Cardiac muscle cell (in vitro differentiated cells and primary cell): Measurements from ENCODE around the gene RASSF4. TPM values are rescaled to one million over a fixed set of nuclear protein-coding genes. Genes with fewer than 3 reads are reported as not detected.

ENCODE experiments used
- DNase-seq, 2 donors: peaks; one replicate each; pipeline versions ENCODE4 v3.0.0 to v3.0.0-alpha.2; 2010 to 2017; ENCODE audit warnings: low read depth in 1 of 2, low spot score in 1 of 2
- H3K27ac ChIP-seq: fragments of 200-600 bp; sonication (generic); 2 replicates; pipeline ENCODE4 v1.5.1; 2016
- H3K27me3 ChIP-seq: fragments of 200-600 bp; sonication (generic); 2 replicates; pipeline ENCODE4 v1.6.0; 2016; ENCODE audit warnings: control low read depth
- H3K36me3 ChIP-seq: fragments of 200-600 bp; sonication (generic); 2 replicates; pipeline ENCODE4 v1.5.1; 2016; ENCODE audit warnings: control low read depth
- H3K4me1 ChIP-seq: fragments of 200-600 bp; sonication (generic); 2 replicates; pipeline ENCODE4 v1.8.1; 2017; ENCODE audit warnings: low read depth, mild to moderate bottlenecking, mixed run types
- H3K4me3 ChIP-seq: fragments of 200-600 bp; sonication (generic); 2 replicates; pipeline ENCODE4 v1.5.1; 2016; ENCODE audit warnings: mild to moderate bottlenecking
- H3K9me3 ChIP-seq: fragments of 200-600 bp; sonication (generic); 2 replicates; pipeline ENCODE4 v1.5.1; 2017; ENCODE audit warnings: low read depth, mild to moderate bottlenecking, control low read depth
- CTCF ChIP-seq: IDR thresholded peaks from 2 replicates; pipeline ENCODE4 v1.5.1; 2012; ENCODE audit warnings: low read depth, mild to moderate bottlenecking, low read length
- polyA plus RNA-seq: library from polyadenylated mRNA; unstranded; fragments of >200 nt; fragmentation: Nextera tagmentation; extraction: Ambion mirVana; gene quantifications from 2 replicates; pipeline ENCODE4 v1.2.1, GENCODE V29; 2016
- total RNA-seq: library from RNA; depleted of rRNA; stranded (reverse); fragments of >200 nt; gene quantifications from 2 replicates; pipeline ENCODE4 v1.2.3, GENCODE V29; 2016

The RASSF4 gene
- total and polyA plus RNA-seq, 2 experiments from 2014 or later, result 63.6 to 70.7 TPM

DNA sequence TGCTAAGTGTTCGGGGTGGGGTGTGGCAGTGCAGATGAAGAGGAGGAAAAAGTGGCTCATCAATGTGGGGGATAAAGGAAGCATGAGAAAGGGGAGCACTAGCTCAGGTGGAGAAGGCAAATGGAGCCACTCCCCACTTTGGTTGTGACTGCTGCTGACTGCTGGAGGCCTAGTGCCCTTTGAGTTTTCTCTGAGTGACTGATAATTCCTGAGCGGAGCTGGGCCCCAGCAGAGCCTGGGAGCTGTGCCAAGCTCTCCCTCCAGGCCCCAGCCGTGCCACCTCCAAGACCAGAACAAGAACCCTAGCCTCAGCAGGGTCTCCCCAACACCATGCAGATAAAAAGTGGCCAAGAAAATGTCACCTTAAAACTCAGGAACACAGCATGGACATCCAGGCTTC lies 9.7 kb upstream of the RASSF4 start:
- Histone ChIP-seq H3K27ac (peak overlapping the region; percentile 84), H3K27me3 (no peaks in the 10 kb centered on the region), H3K9me3 (no peaks in the 10 kb centered on the region), H3K4me3 (no peak overlapping the region), H3K36me3 (no peaks in the 10 kb centered on the region), H3K4me1 (peaks cover 39% of the 10 kb centered on the region)
- TF ChIP-seq CTCF, result no peak
- DNase-seq, result peak in 1 of 2 donors; percentile 27

GRCh38 chr10:44950326-44951225 lies 9.0 kb upstream of the RASSF4 start:
- no peaks in the 10 kb centered on the region for H3K27me3 ChIP-seq
- no peaks in the 10 kb centered on the region for H3K36me3 ChIP-seq
- H3K4me3 ChIP-seq, result no peak overlapping the region
- TF ChIP-seq CTCF, result no peak
- no peak for DNase-seq
- H3K4me1 ChIP-seq, result peaks cover 39% of the 10 kb centered on the region
- no peaks in the 10 kb centered on the region for H3K9me3 ChIP-seq
- peak overlapping the region; percentile 84 for H3K27ac ChIP-seq

GRCh38 chr10:44951576-44952226 lies 7.9 kb upstream of the RASSF4 start:
- Histone ChIP-seq H3K4me3 (no peak overlapping the region), H3K4me1 (peaks cover 39% of the 10 kb centered on the region), H3K27ac (peak overlapping the region; percentile 73), H3K36me3 (no peaks in the 10 kb centered on the region), H3K9me3 (no peaks in the 10 kb centered on the region), H3K27me3 (no peaks in the 10 kb centered on the region)
- no peak for DNase-seq
- TF ChIP-seq CTCF, result no peak

DNA sequence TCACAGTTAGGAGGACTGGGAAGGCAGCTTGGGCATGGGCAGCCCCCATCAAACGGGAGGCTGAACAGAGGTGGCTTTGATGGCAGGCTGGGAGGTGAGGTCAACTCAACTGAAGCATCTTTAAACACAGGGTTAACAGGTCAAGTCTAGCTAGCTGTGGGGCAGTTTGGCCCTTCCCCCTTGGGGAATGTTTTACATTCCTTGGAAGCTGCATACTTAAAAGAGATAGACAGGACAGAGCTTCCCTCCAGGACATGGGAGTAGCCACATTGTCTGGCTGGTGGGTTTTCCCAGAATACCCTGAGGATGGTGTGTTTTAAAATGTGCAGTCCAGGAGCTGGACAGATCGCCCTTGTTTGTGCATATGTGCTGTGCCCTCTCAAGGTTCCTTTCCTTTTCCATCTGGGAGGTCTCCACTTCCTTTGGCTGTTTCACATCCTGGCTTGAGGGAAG lies 6.8 kb upstream of the RASSF4 start:
- Histone ChIP-seq H3K27me3 (no peaks in the 10 kb centered on the region), H3K4me3 (no peak overlapping the region), H3K36me3 (no peaks in the 10 kb centered on the region), H3K4me1 (peaks cover 39% of the 10 kb centered on the region), H3K9me3 (no peaks in the 10 kb centered on the region), H3K27ac (peak overlapping the region; percentile 73)
- TF ChIP-seq CTCF, result no peak
- DNase-seq, result peak in 1 of 2 donors; percentile 29

- Histone ChIP-seq H3K4me1 (peaks cover 46% of the 10 kb centered on the region), H3K36me3 (no peaks in the 10 kb centered on the region), H3K4me3 (no peak overlapping the region), H3K27me3 (no peaks in the 10 kb centered on the region), H3K27ac (no peak overlapping the region), H3K9me3 (no peaks in the 10 kb centered on the region)
- no peak for DNase-seq
- TF ChIP-seq CTCF, result no peak
Measured at GRCh38 chr10:44954042-44954441, 5.6 kb upstream of the RASSF4 start.
